GM19455 (cell line): ENCODE results near the gene PSORS1C1.

Experiments used
- ATAC-seq: cut with Tn5 transposase; IDR thresholded peaks from one replicate; pipeline ENCODE4 v1.9.1; 2021; ENCODE audit not compliant: unreplicated experiment

PSORS1C1 gene

DNA sequence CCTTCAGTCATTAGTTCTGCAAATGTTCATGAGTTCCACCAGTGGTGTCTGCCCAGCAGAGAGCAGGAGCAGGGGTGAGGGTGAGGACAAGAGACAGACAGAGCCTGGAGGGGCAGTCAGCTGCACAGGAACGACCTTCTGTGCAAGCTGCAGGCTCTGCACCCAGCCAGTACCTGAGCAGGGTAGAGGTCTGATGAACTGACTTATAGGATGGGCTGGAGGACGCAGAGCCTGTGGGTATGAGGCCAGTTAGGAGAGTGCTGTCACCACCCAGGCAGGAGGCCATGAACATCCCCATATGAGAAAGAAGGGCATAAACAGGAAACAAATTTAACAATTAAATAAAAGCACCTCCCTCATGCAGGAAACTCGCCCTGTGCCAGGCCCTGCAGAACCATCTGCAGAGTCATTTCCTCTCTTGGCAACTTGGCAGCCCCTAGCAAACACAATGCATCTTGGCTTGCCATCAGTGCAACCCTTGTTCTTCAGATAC is 20.2 kb upstream of the PSORS1C1 start:
- no peak for ATAC-seq

DNA sequence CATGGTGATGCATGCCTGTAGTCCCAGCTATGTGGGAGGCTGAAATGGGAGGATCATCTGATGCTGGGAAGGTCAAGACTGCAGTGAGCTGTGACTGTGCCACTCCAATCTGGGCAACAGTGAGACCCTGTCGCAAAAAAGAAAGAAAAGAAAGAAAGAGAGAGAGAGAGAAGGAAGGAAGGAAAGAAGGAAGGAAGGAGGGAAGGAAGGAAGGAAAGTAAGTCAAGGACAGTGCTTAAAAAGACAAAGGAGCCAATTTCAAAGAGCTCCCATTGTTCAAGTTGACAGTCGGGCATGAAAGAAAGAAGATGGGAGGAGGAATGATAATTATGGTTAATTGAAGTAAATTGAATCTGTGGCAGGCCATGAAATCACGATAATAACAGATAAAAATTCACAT is 18.4 kb upstream of the PSORS1C1 start:
- no peak for ATAC-seq

DNA sequence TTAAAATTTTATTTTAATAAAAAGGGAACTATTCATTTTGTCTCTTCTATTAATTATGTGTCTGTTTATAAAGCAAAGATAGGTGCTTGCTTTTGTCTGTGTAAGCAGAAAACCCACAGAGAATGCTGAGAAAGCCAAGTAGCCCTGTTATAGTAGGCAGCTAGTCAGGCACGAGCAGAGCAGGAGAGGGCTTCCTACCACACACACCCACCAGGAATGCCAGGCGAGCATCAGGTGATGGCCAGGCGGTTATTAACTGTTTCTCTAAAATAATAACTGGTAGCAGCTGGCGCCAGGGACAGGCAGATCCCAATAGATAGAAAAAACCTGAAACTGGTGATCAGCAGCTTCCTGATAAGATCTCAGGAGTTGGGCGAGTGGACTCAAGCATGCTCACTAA is 17.9 kb upstream of the PSORS1C1 start:
- ATAC-seq: no peak

DNA sequence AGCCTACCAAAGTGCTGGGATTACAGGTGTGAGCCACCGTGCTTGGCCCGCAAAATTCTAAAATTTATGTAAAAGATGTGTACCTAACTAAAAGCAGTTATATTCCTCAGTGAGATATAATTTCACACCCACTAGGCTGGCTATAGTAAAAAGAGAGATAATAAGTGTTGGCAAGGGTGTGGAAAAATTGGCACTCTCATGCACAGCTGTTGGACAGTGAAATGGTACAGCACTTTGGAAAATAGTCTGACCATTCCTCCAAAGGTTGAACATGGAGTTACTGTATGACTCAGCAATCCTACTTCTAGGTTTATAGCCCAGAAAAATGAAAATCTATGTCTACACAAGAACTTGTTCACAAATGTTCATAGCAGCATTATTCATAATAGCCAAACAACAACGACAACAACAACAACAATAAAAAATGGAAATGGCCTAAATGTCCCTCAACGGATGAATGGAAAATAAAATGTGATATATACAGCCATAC is 16.1 kb upstream of the PSORS1C1 start:
- ATAC-seq: no peak

DNA sequence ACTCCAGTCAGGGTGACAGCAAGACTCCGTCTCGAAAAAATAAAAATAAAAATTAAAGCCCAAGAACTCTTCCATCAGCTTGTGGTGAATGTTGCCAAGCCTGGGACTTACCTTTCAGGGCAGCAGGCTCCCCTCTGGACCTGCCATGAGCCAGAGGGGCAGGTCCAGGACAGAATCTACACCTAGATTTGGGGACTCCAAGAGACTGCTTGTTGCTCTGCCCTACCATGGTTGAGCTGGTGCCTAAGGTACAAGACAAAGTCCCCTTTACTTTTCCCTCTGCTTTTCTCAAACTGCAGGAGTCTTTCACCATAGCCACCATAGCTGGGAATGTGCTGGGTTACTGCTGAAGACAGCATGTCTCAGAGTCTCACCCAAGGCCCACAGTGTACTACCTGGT is 11.5 kb upstream of the PSORS1C1 start:
- no peak for ATAC-seq

DNA sequence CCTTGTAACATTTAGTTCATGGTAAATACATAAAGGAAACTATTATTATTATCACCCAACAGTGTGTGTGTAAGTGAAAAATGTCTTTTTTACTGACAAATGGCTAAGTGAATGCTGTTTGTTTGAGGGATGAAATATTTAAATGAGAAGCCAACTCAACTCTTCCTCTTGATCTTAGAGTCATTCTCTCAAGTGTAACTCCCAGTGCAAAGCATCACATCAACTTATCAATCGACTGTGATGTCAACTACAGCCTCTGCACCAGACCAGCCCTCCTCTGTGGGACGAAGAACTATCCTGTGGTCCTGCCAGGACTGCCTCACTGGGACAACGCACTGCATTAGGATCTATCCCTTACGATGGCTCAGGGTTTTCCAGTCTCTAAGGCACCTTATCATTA is 7.5 kb upstream of the PSORS1C1 start:
- ATAC-seq: no peak

DNA sequence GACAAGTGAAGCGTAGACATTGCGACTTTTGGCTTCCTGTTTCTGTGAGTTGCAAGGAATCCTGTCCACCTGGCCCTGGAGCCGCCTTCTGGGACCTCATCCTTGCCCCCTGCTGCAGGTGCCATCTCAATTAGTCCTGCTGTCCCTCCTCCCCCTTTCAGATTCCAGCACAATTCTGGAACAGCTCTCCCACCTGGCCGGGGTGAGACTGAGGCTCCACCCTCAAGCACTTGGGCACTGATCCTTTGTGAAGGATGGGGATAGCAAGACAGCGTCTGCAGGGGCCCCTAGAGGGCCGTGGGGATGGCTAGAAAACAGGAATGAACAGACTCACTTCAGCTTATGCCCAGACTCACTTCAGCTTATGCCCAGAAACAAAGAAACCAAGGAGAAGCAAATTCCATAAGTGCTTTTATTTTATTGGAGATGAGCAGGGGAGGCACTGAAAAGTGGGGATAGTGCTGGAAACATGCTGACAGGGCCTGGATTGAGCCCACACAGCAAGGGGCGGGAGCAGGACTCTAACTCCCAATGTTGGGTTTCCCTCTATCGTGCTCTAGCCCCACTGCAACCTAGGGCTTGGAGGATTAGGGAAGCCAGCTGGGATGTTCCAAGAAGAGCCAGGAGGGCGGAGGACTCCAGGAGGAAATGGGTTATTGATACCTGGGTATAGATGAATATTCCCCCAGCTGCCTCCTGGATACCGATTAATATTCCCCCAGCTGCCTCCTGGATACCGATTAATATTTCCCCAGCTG is 3.6 kb upstream of the PSORS1C1 start:
- ATAC-seq: no peak

DNA sequence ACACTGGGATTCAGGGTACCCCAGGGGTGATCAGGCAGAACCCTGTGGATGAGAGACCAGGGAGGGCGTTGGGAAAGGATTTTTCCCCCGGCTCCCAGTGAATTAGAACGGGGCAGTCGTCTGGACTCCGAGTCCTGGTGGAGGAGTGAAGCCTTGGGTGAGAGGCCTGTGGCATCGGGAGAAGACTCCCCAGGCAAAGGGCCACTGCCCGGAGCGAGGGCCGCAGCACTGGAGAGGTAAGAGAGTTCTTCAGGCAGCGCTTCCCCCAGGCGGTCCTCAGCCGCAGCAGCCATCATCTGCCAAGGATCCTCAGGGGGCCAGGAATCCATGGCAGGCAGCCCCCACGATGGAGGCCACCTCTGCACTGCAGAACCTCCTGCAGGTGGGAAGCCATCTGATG is 2.9 kb upstream of the PSORS1C1 start:
- ATAC-seq: no peak

DNA sequence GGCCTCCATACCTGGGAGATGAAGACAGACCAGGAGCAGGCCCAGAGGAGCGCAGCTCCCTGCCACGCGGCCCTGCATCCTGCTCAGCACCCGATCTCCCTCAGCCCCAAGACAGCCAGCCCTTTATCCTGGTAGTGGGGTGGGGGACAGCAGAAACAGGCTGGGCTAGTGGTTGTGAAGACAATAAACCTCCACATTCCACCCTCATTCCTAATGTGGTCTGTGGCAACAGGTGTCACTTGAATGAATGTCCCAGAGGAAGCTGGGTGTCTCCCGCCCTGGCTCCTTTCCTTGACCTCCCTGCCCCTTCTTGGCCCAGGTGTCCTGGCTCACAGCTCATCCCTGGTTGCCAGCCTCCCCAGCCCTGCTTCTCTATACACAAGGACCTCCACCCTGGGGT is 2.1 kb upstream of the PSORS1C1 start, which contains the start of gene C6orf15:
TSS of gene C6orf15 (minus strand) at position 98 of the 400 bp plus-strand sequence. CDS start at position 78, 20 bp downstream.
- no peak for ATAC-seq

DNA sequence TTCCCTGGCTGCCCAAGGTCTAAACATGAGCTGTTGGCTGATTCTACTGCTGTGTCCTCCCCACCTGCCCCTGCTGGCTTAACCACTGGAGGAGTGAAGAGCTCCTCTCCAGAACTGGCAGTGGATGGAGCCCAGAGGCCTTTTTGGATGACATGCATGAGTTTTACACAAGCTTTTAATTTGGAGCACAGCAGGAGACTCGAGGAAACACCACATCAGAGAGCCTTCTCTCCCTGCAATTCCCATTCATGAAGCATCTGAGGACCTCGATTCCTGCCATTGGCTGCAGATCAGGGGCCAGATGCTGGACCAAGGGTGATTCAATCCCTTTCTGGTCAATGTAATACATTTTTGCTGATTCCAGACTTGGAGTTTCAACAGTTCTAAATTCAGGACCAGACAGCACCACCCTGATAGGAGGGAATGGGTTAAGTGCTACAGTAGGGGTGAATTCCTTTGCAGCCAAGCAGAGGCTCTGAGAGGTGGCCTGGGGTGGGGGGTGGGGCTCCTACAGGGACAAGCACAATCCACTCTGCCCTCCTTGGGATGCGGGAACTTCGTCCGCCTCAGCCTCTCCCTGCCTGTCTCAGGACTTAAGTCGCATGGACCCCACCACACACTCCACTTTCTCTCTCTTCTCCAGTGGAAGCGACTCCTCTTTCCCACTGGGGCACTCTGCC is 599 bp upstream of the PSORS1C1 start:
- no peak for ATAC-seq

DNA sequence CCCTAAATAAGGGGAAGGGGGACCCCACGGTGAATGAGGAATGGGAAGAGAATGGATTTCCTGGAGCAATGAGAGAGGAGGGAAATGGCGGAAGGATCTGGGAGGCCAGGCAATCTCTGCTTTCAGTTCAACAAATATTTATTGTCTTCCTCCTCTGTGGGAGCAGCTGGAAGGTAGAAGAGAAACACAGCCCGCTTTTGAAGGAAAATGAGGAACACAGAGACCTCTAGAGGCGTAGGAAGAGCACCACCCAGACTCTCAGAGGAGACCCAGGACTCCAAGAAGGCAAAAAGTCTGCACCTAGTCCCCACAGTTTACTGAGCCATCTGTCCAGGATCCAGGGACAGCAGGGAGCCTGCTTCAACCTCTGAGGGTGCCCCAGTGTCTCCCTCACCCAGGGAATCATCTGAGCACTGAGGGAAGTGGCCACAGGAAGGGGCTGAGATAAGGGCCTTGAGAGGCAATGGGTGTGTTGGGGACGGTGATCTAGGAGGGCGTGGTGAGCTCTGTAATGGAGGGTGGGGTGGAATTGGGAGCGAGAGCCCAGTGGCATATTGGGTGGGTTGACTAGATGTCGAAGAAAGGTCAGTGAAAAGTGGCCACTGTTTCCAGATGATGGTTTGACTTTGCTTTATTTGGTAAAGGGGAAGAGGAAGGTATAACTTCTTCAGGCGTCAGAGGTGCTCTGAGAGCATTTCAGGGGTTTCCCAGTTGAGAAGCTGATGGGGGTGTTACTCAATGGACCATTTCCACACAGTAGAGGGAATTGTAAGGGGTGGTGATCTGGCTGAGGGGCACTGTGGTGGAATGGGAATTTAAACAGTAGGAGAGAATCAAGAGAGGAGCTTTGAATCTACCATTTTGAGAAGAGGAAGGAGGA is 610 bp downstream of the PSORS1C1 start:
- no peak for ATAC-seq

DNA sequence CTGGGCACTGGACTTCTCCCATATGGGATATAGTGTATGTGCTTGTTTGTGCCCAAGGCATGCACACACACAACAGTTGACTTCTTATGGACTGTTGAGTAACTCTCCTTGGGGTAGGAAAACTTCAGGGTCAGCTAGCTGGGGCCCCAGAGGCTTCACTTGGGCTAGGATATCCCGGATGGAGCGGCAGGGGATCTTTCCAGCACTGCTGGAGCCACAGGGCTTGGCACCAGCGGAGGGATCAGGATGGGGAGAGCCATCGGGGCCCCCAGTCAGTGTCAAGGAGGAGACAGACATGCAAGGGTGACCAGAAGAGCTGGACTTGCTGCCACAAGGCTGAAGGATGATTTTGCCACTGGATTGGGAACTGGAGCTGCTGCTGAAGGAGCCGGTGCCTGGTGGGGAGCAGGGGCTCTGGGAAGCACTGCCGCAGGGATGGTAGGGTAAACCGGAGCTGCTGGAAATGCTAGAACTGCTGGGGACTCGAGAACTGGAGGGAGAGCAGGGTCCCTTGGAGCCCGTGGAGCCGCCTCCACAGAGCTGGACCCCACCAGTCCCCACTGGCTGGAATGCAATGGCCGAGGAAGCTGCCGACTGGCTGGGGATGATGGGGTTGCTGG is 1.5 kb downstream of the PSORS1C1 start:
- ATAC-seq: no peak

DNA sequence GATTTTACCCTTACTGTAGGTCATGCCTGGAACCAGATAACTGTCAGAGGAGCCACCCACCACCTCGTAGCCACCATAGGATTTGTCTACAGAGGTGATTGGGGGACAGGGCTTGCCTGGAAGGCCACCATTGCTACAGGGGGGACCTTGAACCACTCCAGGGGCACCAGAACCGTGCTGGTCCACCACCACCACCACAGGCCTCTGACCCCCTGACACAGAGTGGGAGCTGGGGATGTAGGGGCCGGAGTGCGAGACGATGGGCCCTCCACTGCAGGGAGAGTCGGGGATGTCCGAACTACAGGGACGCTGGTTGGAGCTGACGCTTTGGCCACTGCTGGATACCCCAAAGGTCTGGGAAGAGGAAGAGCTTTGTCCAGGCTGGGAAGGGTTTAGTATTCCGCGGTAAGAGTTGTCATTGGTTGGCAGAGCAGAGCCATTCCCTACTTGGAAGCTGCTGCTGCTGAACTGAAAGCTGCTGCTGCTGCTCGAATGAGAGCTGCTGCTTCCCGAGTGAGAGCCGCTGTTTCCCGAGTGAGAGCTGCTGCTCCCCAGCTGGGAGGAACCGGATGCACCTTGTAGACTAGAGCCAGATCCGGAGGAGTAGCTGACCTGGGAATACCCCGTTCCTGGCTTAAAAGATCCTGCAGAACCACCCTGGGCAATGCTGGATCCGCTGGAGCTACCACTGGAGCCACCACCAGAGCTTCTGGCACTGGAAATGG is 2.2 kb downstream of the PSORS1C1 start:
- no peak for ATAC-seq

DNA sequence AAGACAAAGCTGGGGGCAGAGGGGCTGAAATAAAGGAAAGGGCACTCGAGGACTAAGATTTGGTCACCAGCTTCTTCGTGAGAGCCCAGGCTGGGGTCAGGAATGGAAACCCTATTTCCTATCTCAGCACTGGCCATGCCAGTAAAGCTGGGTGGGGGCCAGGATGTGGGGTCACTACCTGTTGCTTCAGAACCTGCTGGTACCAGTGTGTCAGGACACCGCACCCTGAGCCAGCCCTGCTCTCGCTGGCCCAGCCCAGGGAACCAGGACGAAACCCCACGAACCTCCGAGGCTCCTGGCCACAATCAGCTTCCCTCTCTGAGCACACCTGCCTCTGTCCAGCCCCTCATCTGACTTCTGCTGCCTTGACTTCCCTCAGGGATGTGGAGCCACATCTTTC is 3.6 kb downstream of the PSORS1C1 start:
- ATAC-seq: no peak

DNA sequence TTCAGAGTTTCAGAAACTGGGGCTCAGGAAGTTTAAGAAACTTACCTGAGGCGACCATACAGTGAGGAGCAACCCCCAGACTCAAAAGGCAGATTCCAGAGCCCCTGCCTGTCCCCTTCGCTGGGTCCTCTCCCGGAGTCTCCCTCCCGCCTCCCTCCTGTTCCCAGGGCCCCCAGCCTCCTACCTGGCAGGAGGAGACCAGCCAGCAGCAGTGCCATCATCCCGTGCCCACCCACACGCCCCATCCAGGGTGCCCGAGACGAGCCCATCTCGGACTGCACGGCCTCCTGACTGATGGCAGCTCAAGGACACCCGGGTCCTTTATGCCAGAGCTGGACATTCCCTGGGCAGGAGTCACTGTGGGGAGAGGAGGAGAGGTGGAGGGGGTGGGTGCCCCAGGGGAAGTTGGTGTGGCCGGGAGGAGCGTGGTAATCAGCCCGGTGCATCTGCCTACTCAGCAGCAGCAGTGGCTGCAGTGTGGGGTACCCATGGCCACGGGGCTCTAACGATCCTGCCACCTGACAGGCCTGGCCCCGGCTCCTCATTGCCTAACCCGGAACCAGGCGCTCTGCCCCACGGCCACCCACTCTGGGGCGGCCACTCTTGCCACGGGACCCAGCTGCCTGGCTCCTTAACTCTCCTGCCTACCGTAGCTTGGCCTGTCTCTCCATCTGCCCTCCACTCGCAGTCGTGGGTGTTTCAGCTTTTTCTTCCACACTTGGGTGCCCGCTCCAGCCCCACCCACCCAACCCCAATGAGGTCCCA is 5.7 kb downstream of the PSORS1C1 start, which contains the start of gene CDSN:
TSS of gene CDSN (minus strand) at position 296 of the 765 bp plus-strand sequence. CDS start at position 269, 27 bp downstream.
- no peak for ATAC-seq

DNA sequence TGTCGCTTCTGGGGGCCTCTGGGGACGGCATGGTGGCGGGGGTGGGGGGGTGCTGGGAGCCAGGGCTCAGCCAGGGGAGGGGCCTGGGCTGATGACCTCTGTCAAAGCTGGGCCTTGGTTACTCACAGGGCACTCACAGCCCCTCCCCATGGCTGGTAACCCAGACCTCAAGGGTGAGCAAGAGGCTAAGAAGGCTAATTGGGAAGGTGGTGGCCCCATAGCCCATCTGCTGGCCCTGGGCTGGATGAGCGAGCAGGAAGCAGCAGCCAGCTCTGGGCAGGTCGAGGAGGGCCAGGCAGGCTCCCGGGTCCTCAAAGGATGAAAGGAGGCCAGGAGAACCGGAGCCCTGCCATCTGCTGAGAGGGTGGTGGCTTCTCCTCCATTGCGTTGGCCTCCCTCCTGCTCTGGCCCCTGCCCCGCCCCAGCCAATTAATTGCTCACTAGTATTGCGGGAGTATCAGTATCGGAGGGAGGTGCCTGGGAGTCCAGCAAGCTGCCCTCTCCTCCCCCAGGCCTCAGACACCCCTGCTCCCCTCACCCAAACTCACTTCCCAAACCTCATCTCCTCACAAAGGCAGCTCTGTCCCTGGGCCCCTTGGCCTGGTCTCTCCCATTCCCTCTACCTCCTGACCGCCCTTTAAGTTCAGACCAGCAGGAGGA is 6.7 kb downstream of the PSORS1C1 start:
- ATAC-seq: no peak

DNA sequence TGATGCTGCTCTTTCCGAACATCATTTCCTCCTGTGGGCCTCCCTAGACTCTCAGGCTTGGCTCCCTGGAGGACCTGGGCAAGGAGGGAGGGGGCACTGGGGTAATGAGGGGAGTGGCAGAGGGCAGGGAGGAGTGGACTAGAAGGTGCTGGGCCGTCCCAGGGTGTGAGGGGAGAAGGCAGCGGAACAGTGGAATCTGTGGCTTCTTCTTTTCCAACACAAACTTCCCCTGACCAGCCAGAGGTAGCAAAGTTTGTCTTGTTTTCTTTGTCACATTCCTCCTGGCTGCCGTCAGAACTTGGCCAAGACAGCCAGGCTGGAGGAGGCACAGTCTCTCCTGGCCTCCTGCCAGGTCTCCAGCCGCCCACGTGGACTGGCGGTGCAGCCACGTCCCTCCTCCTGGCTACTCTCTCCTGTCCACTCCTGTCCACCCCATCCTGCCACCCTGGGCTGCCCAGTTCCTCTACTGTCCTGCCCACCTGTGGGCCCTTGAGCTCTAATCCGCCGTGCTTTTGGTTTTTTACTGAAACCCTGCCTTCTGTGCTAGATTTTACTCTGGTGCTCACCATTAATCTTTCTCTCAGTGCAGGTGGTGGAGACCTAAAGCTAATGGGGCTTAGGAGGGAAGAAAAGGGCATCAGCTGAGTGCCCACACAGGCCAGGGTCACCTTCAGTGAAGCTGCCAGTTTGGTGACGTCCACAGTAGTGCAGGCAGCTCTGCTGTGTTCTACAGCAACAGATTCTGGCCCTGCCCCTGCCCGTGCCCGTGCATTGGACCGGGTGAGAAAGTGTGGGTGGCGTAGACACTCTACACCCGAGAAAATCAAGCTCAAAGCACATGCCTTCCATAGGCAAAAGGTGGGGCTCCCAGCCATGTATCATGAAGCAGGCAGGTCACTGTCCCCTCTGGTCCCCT is 8.4 kb downstream of the PSORS1C1 start:
- no peak for ATAC-seq

DNA sequence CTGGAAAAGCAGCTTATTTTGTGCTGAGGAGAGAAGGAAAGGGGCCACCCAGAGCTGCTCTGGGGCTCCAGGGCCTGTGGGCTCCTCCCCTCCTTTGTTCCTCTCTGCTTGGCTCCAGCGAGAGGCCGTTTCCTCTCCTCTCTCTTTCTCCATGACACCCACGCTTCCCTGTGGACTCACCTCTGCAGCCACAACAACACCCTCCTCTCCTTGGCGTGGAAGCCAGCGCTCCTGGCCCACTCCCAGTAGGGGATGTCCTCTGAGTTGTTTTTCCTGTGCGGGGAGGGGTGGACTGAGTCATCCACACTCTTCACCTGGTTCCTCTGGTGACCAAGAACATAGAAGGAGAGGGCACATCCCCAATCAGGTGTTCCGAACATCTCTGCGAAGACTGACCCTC is 10.6 kb downstream of the PSORS1C1 start:
- no peak for ATAC-seq
